HepG2 (cell line): ENCODE results near the gene NLRC5. TPM values are rescaled to one million over a fixed set of nuclear protein-coding genes. Genes with fewer than 3 reads are reported as not detected.

Experiments
- ATF1 ChIP-seq: IDR thresholded peaks from 2 replicates; pipeline ENCODE4 v1.6.1; 2016; ENCODE audit warnings: mild to moderate bottlenecking, control low read depth
- CHD2 ChIP-seq: IDR thresholded peaks from 2 replicates; pipeline ENCODE4 v1.6.1; 2011; ENCODE audit warnings: low read depth, low read length, improper control_type of control experiment
- GFI1 ChIP-seq: sonication (generic); formaldehyde crosslinking; IDR thresholded peaks from 2 replicates; pipeline ENCODE4 v1.5.0; 2020; ENCODE audit warnings: missing genetic modification reagents, mild to moderate bottlenecking, borderline replicate concordance
- NRL ChIP-seq: sonication (generic); formaldehyde crosslinking; IDR thresholded peaks from 2 replicates; pipeline ENCODE4 v1.5.0; 2020; ENCODE audit warnings: missing genetic modification reagents, mild to moderate bottlenecking, moderate library complexity, borderline replicate concordance
- ONECUT2 ChIP-seq: sonication (generic); formaldehyde crosslinking; IDR thresholded peaks from 2 replicates; pipeline ENCODE4 v1.4.0; 2020; ENCODE audit warnings: missing genetic modification reagents
- PCBP2 ChIP-seq: fragments of 200-400 bp; formaldehyde crosslinking; optimal IDR thresholded peaks from 2 replicates; pipeline ENCODE3; 2018; ENCODE audit warnings: low read length, low read depth; ENCODE audit not compliant: poor library complexity, severe bottlenecking
- RORA ChIP-seq: sonication (generic); formaldehyde crosslinking; IDR thresholded peaks from 2 replicates; pipeline ENCODE4 v1.5.0; 2020; ENCODE audit warnings: mild to moderate bottlenecking, missing genetic modification reagents, moderate library complexity
- SCMH1 ChIP-seq: sonication (generic); formaldehyde crosslinking; IDR thresholded peaks from 2 replicates; pipeline ENCODE4 v1.9.0; 2021; ENCODE audit warnings: missing genetic modification reagents, mild to moderate bottlenecking, borderline replicate concordance
- ZNF136 ChIP-seq: sonication (generic); formaldehyde crosslinking; IDR thresholded peaks from 2 replicates; pipeline ENCODE4 v1.8.1; 2022; ENCODE audit warnings: low read depth, mild to moderate bottlenecking, moderate library complexity, missing genetic modification reagents
- ZNF234 ChIP-seq: sonication (generic); formaldehyde crosslinking; conservative IDR thresholded peaks from 2 replicates; pipeline ENCODE4 v1.5.1; 2020; ENCODE audit warnings: mild to moderate bottlenecking, missing genetic modification reagents
- ZNF30 ChIP-seq: sonication (generic); formaldehyde crosslinking; IDR thresholded peaks from 2 replicates; pipeline ENCODE4 v1.5.0; 2020; ENCODE audit warnings: mild to moderate bottlenecking, missing genetic modification reagents
- ZNF644 ChIP-seq: IDR thresholded peaks from 2 replicates; pipeline ENCODE4 v1.6.1; 2016; ENCODE audit warnings: low read depth
- ZNF781 ChIP-seq: sonication (generic); formaldehyde crosslinking; IDR thresholded peaks from 2 replicates; pipeline ENCODE4 v1.5.1; 2020; ENCODE audit warnings: borderline replicate concordance, mild to moderate bottlenecking, missing genetic modification reagents; ENCODE audit errors: not compliant biosample characterization
- polyA plus RNA-seq, 8 experiments: library from polyadenylated mRNA; depleted of rRNA in 3 of 8; stranded (reverse) in 7 of 8; unstranded in 1 of 8; fragments of >200 nt; fragmentation: Illumina TruSeq in 4 of 8; extraction: Trizol in 4 of 8; gene quantifications; 2 replicates each; pipeline versions ENCODE4 v1.2.1 to v1.2.3, GENCODE V29; 2011 to 2016; ENCODE audit warnings: low read depth in 4 of 8, missing spikeins in 1 of 8, mixed read lengths in 1 of 8; ENCODE audit not compliant: insufficient read depth in 1 of 8
- total RNA-seq, 5 experiments: library from RNA; depleted of rRNA; stranded (reverse); fragments of >200 nt; fragmentation: Illumina TruSeq; extraction: Trizol; gene quantifications; 2 replicates each; pipeline ENCODE4 v1.2.3, GENCODE V29; 2016; ENCODE audit warnings: low read depth in 1 of 5
- TF ChIP-seq, protein P1 (sequence below): sonication (generic); formaldehyde crosslinking; IDR thresholded peaks from 2 replicates; pipeline ENCODE4 v1.4.0; 2020; ENCODE audit warnings: mild to moderate bottlenecking, low read depth, missing genetic modification reagents
- TF ChIP-seq, protein P2 (sequence below): sonication (generic); formaldehyde crosslinking; IDR thresholded peaks from 2 replicates; pipeline ENCODE4 v1.5.1; 2020; ENCODE audit warnings: mild to moderate bottlenecking, moderate library complexity, missing genetic modification reagents
- TF ChIP-seq, protein P3 (sequence below): sonication (generic); formaldehyde crosslinking; IDR thresholded peaks from 2 replicates; pipeline ENCODE4 v1.9.0; 2022; ENCODE audit warnings: missing genetic modification reagents, mild to moderate bottlenecking, borderline replicate concordance
- TF ChIP-seq, protein P4 (sequence below): sonication (generic); formaldehyde crosslinking; IDR thresholded peaks from 2 replicates; pipeline ENCODE4 v1.4.0; 2020; ENCODE audit warnings: missing genetic modification reagents, borderline replicate concordance
- TF ChIP-seq, protein P5 (sequence below): sonication (generic); formaldehyde crosslinking; IDR thresholded peaks from 2 replicates; pipeline ENCODE4 v1.4.0; 2020; ENCODE audit warnings: mild to moderate bottlenecking, missing genetic modification reagents

Gene NLRC5
- total and polyA plus RNA-seq, 2 of the 13 experiments (the other 11 are each of a cell fraction or from before 2014, with no cell fraction given): 6.3 to 12.7 TPM

DNA sequence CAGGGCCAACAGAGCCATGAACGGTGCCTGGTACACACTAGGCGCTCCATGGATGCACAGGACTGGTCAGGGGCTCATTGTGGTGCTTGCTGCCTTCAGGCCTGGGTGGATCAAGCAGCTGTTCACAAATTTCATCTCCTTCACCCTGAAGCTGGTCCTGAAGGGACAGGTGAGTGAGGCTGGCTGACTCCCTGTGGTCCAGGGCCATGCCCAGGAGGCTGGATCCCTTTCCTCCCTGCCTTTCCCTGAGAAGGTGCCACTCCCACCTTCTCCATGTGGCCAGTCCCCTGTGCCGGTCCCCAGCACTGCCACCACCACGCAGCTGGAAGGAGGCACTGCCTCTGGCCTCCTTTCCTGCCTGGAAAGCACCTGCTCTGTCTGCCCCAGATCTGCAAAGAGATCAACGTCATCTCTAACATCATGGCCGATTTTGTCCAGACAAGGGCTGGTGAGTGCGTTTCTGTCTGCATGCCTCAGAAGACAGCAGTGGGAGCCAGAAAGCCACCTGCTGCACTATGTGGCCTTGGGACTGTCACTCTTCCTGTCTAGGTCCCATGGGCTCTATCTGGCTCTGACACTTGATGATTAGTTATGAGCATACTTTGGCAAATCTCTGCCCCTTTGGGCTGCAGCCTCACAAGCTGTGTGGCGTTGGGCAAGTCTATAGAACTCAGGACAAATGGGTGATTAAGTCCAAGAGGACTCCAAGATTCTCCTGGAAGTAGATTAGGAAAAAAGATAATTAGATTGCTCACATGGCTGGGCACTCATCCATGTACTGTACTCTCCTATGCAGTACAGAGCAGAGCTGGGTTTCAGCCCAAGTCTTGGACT lies 18.2 kb upstream of the NLRC5 start (continued):
- TF ChIP-seq, protein P1, sequence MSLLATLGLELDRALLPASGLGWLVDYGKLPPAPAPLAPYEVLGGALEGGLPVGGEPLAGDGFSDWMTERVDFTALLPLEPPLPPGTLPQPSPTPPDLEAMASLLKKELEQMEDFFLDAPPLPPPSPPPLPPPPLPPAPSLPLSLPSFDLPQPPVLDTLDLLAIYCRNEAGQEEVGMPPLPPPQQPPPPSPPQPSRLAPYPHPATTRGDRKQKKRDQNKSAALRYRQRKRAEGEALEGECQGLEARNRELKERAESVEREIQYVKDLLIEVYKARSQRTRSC (CRISPR knock-in tag): no peak
- TF ChIP-seq SCMH1 (CRISPR knock-in tag) (no peak), GFI1 (CRISPR knock-in tag) (no peak), ZNF234 (no peak), ZNF136 (CRISPR knock-in tag) (no peak), ONECUT2 (CRISPR knock-in tag) (no peak), NRL (CRISPR knock-in tag) (peak; percentile 31; the same call in 1 of the 2 replicates), ZNF781 (CRISPR knock-in tag) (no peak), ZNF644 (CRISPR knock-in tag) (no peak), CHD2 (no peak), RORA (CRISPR knock-in tag) (no peak), ATF1 (CRISPR knock-in tag) (no peak), ZNF30 (CRISPR knock-in tag) (no peak), PCBP2 (no peak)
- TF ChIP-seq, protein P2, sequence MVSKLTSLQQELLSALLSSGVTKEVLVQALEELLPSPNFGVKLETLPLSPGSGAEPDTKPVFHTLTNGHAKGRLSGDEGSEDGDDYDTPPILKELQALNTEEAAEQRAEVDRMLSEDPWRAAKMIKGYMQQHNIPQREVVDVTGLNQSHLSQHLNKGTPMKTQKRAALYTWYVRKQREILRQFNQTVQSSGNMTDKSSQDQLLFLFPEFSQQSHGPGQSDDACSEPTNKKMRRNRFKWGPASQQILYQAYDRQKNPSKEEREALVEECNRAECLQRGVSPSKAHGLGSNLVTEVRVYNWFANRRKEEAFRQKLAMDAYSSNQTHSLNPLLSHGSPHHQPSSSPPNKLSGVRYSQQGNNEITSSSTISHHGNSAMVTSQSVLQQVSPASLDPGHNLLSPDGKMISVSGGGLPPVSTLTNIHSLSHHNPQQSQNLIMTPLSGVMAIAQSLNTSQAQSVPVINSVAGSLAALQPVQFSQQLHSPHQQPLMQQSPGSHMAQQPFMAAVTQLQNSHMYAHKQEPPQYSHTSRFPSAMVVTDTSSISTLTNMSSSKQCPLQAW: 0 out of 2 replicates have a peak, but pooled peaks have one; percentile 18
- TF ChIP-seq, protein P3, sequence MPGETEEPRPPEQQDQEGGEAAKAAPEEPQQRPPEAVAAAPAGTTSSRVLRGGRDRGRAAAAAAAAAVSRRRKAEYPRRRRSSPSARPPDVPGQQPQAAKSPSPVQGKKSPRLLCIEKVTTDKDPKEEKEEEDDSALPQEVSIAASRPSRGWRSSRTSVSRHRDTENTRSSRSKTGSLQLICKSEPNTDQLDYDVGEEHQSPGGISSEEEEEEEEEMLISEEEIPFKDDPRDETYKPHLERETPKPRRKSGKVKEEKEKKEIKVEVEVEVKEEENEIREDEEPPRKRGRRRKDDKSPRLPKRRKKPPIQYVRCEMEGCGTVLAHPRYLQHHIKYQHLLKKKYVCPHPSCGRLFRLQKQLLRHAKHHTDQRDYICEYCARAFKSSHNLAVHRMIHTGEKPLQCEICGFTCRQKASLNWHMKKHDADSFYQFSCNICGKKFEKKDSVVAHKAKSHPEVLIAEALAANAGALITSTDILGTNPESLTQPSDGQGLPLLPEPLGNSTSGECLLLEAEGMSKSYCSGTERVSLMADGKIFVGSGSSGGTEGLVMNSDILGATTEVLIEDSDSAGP (CRISPR knock-in tag): no peak
- TF ChIP-seq, protein P4, sequence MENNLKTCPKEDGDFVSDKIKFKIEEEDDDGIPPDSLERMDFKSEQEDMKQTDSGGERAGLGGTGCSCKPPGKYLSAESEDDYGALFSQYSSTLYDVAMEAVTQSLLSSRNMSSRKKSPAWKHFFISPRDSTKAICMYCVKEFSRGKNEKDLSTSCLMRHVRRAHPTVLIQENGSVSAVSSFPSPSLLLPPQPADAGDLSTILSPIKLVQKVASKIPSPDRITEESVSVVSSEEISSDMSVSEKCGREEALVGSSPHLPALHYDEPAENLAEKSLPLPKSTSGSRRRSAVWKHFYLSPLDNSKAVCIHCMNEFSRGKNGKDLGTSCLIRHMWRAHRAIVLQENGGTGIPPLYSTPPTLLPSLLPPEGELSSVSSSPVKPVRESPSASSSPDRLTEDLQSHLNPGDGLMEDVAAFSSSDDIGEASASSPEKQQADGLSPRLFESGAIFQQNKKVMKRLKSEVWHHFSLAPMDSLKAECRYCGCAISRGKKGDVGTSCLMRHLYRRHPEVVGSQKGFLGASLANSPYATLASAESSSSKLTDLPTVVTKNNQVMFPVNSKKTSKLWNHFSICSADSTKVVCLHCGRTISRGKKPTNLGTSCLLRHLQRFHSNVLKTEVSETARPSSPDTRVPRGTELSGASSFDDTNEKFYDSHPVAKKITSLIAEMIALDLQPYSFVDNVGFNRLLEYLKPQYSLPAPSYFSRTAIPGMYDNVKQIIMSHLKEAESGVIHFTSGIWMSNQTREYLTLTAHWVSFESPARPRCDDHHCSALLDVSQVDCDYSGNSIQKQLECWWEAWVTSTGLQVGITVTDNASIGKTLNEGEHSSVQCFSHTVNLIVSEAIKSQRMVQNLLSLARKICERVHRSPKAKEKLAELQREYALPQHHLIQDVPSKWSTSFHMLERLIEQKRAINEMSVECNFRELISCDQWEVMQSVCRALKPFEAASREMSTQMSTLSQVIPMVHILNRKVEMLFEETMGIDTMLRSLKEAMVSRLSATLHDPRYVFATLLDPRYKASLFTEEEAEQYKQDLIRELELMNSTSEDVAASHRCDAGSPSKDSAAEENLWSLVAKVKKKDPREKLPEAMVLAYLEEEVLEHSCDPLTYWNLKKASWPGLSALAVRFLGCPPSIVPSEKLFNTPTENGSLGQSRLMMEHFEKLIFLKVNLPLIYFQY (CRISPR knock-in tag): no peak
- TF ChIP-seq, protein P5, sequence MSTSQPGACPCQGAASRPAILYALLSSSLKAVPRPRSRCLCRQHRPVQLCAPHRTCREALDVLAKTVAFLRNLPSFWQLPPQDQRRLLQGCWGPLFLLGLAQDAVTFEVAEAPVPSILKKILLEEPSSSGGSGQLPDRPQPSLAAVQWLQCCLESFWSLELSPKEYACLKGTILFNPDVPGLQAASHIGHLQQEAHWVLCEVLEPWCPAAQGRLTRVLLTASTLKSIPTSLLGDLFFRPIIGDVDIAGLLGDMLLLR: no peak
- TF ChIP-seq, all 625 proteins: peak for 9
